Activated T-helper 2 cell treated with anti-CD3 and anti-CD28 coated beads, Interferon-gamma antibody, Interleukin-2, Interleukin-4, amounts not matched to agents 10 μg/mL and 5 μg/mL and 100 μg/mL, durations not matched to agents 14 hours and 24 hours and 36 hours (primary cell): ENCODE measurements around the gene EFHD2. TPM values are rescaled to one million over a fixed set of nuclear protein-coding genes. Genes with fewer than 3 reads are reported as not detected.
"Not testable (repeated sequence)": the region's sequence is repeated elsewhere in the genome, so short reads cannot be mapped to it uniquely, and the experiment has no call there.

Experiments used
- DNase-seq: peaks from one replicate; pipeline ENCODE4 v3.0.0; 2021; ENCODE audit warnings: low spot score
- H3K27ac Mint-ChIP-seq: one replicate; pipeline ENCODE4 v1.8.0; 2021; ENCODE audit warnings: mixed read lengths
- H3K27me3 Mint-ChIP-seq: one replicate; pipeline ENCODE4 v1.8.0; 2021; ENCODE audit warnings: low read depth, mixed read lengths
- H3K36me3 Mint-ChIP-seq: one replicate; pipeline ENCODE4 v1.8.0; 2021; ENCODE audit warnings: low read depth, mixed read lengths
- H3K4me1 Mint-ChIP-seq: one replicate; pipeline ENCODE4 v1.8.0; 2021; ENCODE audit warnings: low read depth, mixed read lengths
- H3K4me3 Mint-ChIP-seq: one replicate; pipeline ENCODE4 v1.8.0; 2021; ENCODE audit warnings: low read depth, mild to moderate bottlenecking, moderate library complexity, mixed read lengths
- H3K9me3 Mint-ChIP-seq: one replicate; pipeline ENCODE4 v1.8.0; 2021; ENCODE audit warnings: mixed read lengths
- intact Hi-C: fragments of 100-400 bp; cut with micrococcal nuclease; formaldehyde crosslinking; loops from one replicate; pipeline ENCODE4 v1.15.1; 2023
- total RNA-seq: library from RNA; stranded (reverse); gene quantifications from 2 replicates; pipeline ENCODE4 v1.2.3, GENCODE V29; 2022

Gene EFHD2, protein sequence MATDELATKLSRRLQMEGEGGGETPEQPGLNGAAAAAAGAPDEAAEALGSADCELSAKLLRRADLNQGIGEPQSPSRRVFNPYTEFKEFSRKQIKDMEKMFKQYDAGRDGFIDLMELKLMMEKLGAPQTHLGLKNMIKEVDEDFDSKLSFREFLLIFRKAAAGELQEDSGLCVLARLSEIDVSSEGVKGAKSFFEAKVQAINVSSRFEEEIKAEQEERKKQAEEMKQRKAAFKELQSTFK
- total RNA-seq, result 82.4 and 85.2 TPM in 2 replicates

DNA sequence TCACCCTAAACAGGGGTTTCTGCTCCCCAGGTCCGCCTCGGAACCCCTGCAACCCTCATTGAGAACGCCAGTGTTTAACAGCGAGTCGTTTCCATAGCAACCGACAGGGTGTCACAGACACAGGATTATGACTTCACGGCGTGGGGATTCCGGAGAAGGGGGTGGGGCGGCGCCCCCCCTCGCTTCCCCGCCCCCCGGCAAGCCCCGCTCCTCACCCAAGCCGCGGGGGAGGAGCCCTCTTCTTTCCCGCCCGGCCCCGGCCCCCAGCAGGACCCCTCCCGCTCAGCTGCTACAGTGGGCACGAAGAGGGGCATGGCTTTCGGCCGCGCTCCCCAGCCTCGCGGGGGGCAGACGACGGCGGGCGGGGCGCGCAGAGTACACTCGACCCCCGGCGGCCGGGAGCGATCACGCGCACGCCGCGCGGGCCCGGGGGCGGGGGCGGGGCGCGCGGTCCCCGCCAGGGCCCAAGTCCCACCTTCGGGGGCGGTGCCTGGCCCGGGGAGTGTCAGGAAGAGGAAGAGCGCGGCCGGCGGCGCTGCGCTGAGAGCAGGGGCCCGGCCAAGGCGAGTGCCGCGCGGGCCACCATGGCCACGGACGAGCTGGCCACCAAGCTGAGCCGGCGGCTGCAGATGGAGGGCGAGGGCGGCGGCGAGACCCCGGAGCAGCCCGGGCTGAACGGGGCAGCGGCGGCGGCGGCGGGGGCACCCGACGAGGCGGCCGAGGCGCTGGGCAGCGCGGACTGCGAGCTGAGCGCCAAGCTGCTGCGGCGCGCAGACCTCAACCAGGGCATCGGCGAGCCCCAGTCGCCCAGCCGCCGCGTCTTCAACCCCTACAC is at the start of gene EFHD2:
Gene EFHD2, plus strand, starts transcription at position 501 of the 835 bp plus-strand sequence. Its CDS starts 84 bp downstream, at position 585.
- Mint-ChIP-seq H3K4me1 (peaks cover 30% of the 10 kb centered on the region), H3K36me3 (peaks cover 33% of the 10 kb centered on the region), H3K27me3 (peaks cover 27% of the 10 kb centered on the region), H3K9me3 (no peaks in the 10 kb centered on the region), H3K4me3 (peak within 1 kb of the TSS; percentile 94), H3K27ac (peak within 1 kb of the TSS; percentile 89)
- DNase-seq, result peak; percentile 80
- intact Hi-C loops, result loop anchor here (1.0 to 10.0 kb wide), 3 partner anchors 115 to 205 kb away; partner anchors contain the start of genes CASP9 and DDI2

DNA sequence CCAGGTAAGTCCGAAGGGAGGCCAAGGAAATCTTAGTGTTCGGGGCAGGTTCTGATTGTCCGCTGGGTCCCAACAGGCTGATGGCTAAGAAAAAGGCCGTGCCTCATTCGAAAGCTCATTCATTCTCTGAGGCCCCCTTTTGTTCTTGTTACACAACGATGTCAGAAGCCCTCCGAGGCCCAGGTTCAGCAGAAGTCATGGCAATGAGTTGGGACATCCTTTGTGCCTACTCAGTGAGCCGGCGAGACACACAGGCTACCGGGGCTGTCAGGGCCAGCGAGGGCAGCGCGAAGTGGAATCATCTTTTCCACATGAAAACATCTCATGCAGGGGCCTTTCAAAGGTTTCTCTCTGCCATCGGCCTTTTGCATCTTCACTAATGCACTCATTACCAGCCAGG is 49.0 kb upstream of the EFHD2 start:
- Mint-ChIP-seq H3K36me3 (no peaks in the 10 kb centered on the region), H3K9me3 (no peaks in the 10 kb centered on the region), H3K27me3 (peaks cover 15% of the 10 kb centered on the region), H3K27ac (no peak overlapping the region), H3K4me3 (no peak overlapping the region), H3K4me1 (peaks cover 7% of the 10 kb centered on the region)
- intact Hi-C loops, result loop anchor here (2.0 to 5.0 kb wide), 2 partner anchors 20 to 33 kb away; no protein-coding TSS in a partner anchor
- no peak for DNase-seq

DNA sequence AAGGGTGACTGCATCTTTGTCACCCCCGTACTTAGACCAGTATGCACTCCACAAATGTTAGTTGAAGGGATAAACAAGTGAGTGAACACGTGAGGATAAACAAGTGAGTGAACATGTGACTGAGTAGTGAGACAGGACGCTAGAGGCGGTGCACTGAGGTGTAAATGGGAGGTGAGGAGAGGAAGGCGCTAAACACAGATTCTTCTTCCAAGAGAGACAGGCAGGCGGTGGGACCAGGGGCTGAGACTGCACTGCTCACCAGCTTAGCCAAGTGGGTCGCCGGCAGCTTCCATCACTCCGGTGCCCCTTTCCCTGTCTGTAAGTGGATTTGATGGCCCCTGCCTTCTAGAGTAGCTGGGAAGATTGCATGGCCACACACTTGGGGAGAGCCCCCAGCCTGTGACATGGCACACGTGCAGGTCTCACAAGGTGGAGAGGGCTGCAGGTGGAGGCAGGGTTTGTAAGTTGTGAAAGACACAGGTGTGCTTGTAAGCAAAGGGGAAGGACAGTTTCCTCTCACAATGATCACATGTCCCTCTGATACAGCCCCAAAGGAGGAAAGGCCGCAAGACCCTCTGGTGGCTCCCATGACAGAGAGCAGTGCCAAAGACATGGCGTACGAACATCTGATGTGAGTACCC is 47.5 kb upstream of the EFHD2 start:
- no peaks in the 10 kb centered on the region for H3K36me3 Mint-ChIP-seq
- intact Hi-C loops, result loop anchor here (5.0 kb wide), 1 partner anchor 35 kb away; no protein-coding TSS in a partner anchor
- DNase-seq, result no peak
- H3K9me3 Mint-ChIP-seq, result no peaks in the 10 kb centered on the region
- no peak overlapping the region for H3K27ac Mint-ChIP-seq
- peaks cover 13% of the 10 kb centered on the region for H3K27me3 Mint-ChIP-seq
- H3K4me1 Mint-ChIP-seq, result no peaks in the 10 kb centered on the region
- H3K4me3 Mint-ChIP-seq, result no peak overlapping the region

DNA sequence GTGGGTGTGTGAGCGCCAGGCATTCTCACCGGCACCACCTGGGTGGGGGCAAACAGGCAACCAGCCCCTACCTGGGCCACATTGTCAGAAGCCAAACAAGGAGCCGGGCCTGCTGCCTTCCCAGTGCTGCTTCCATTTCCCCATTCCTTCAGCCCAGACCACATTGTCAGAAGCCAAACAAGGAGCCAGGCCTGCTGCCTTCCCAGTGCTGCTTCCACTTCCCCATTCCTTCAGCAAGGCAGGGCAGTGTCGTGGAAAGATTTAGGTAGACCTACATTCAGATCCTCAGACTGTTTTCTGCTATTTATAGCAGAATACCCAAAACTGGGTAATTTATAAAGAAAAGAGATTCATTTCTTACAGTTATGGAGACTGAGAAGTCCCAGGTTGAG is 47.0 kb upstream of the EFHD2 start:
- no peak for DNase-seq
- intact Hi-C loops, result loop anchor here (5.0 kb wide), 1 partner anchor 35 kb away; no protein-coding TSS in a partner anchor
- Mint-ChIP-seq H3K27me3 (peaks cover 10% of the 10 kb centered on the region), H3K27ac (no peak overlapping the region), H3K36me3 (no peaks in the 10 kb centered on the region), H3K9me3 (no peaks in the 10 kb centered on the region), H3K4me1 (no peaks in the 10 kb centered on the region), H3K4me3 (no peak overlapping the region)

DNA sequence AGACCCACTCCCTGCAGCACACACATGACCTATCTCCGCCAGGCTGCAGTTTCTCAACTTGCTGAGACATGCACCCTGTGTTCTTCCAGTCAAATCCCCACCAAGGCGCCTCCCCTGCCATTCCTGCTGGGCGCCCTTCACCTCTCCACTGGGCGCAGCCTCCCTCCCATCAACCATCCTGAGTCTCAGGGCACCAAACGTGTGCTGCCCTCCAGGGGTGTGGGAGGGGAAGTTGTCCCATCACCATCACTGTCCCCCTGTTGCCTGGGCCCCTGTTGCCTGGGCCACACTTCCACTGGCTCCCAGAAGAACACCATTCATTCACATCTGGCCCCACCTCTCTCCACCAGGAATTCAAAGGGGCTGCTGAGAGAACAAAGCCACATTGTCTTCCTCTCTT is 44.9 kb upstream of the EFHD2 start:
- Mint-ChIP-seq H3K9me3 (no peaks in the 10 kb centered on the region), H3K4me3 (no peak overlapping the region), H3K27ac (no peak overlapping the region), H3K36me3 (no peaks in the 10 kb centered on the region), H3K27me3 (peaks cover 8% of the 10 kb centered on the region), H3K4me1 (no peaks in the 10 kb centered on the region)
- no peak for DNase-seq
- intact Hi-C loops, result loop anchor here (5.0 kb wide), 1 partner anchor 37 kb away; no protein-coding TSS in a partner anchor

DNA sequence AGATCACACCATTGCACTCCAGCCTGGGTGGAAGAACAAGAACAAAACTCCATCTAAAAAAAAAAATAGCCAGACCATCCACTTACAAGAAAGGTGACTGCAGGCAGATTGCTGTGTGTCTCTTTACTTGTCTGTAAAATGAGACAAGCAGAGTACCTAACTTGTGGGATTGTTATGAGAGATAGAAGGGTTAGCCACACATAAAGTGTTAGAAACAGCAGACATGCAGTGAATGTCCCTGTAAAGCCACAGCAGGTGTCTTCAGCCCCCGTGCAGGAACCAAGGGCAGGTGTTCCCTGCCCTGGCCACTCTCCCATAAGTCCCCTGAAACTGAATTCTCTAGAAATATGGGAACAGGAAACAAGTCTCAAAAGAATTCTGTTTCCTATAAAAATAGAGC is 40.8 kb upstream of the EFHD2 start:
- intact Hi-C loops, result no loop called here
- Mint-ChIP-seq H3K27ac (no peak overlapping the region), H3K27me3 (peaks cover 16% of the 10 kb centered on the region)

DNA sequence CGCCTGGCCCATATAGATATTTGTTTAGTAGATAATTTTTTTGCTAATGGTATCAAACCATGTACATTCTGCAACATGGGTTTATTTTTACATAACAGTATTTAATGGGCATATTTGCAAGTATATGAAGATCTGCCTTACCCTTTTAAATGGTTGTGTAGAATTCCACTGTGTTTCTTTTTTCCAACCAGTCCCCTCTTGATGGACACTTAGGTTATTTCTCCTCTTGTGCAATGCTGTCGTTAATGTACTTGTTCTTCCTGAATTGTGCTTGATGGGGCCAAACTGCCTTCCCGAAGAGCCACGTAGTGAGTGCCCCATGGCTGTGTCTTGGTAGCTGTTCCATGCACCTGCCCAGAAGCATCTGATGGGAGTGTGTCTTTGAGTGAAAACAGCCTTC is 39.4 kb upstream of the EFHD2 start:
- intact Hi-C loops, result no loop called here
- DNase-seq, result no peak
- Mint-ChIP-seq H3K27ac (no peak overlapping the region), H3K4me3 (no peak overlapping the region), H3K36me3 (no peaks in the 10 kb centered on the region), H3K27me3 (peaks cover 10% of the 10 kb centered on the region), H3K4me1 (no peaks in the 10 kb centered on the region), H3K9me3 (no peaks in the 10 kb centered on the region)

More for the DNA sequence above, 40.8 kb upstream of the EFHD2 start:
- H3K4me3 Mint-ChIP-seq, result no peak overlapping the region
- no peak for DNase-seq
- no peaks in the 10 kb centered on the region for H3K4me1 Mint-ChIP-seq
- H3K9me3 Mint-ChIP-seq, result no peaks in the 10 kb centered on the region
- H3K36me3 Mint-ChIP-seq, result no peaks in the 10 kb centered on the region

DNA sequence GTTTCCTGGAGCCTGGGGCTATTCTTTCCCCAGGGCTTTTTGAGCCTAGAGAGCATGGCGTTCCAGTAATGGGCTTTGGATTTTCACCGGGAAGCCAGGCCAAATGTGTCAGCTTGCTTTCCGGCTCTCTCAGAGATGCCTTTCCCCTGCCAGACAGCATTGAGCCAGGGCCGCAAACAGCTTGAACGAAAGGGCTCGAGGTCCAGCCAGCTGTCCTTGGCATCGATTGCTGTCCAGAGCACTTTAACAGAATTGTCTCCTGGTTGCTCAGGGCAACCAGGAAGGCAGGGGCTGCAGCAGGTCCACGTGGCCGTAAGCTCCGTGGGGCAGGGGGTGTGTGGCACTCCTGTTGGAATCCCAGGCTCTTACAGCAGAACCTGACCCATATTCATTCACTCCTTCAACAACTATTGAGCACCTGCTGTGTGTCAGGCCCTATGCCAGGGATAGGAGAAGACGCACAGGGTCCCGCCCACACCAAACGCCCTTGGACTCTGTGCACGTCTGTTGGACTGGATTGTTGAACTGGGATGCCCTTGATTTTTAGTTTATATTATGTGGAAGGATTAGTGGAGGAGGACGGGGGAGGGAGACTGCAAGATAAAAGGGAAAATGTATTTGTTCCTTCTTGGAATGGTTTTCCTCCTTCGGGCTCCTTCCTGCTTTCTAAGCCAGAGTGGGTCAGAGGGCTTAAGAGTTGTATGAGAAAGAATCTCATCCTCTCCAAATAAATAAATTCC is 38.7 kb upstream of the EFHD2 start:
- peaks cover 10% of the 10 kb centered on the region for H3K27me3 Mint-ChIP-seq
- DNase-seq, result no peak
- H3K4me3 Mint-ChIP-seq, result no peak overlapping the region
- no peak overlapping the region for H3K27ac Mint-ChIP-seq
- H3K9me3 Mint-ChIP-seq, result no peaks in the 10 kb centered on the region
- H3K36me3 Mint-ChIP-seq, result no peaks in the 10 kb centered on the region
- H3K4me1 Mint-ChIP-seq, result no peaks in the 10 kb centered on the region
- intact Hi-C loops, result no loop called here

DNA sequence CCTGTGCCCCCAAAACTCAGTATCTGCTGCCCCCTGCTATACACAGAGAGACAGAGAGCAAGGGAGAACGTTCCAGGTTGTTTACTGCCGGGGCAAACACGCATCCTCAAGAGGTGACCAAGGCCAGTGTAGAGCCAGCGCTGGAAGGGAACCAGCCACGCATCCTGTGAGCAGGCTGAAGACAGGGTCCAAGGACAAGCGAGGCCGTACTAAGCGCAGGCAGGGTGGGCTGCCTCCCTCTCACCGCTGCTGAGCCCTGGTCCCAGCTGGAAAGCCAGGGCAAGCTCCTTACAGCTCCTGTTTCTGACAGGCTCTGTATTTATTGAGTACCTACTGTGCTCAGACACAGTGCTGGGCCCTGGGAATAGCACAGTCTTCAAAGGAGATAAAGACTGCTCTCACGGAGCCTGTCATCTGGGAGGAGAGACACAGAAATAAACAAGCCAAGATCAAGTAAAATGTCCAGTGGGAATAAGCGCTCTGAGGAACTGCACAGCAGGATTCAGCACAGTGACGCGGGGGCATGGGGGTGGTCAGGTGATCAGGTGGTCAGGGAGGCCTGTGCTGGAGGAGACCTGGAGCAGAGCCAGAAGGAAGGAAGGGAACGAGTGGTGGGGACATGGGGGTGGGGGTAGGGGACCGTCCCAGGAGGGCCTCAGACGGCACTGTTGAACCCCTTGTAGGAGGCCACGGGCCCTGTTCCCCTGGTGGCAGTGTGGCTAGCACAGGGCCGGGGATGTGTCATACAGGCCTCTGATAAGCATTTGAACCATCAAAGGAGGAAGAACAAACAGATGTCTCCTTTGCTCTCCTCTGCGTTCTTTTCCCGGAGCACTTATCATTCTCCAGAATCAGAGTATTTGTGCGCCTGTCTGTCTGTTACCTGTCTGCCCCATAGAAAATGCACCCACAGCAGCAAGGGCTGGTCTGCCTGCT is 37.8 kb upstream of the EFHD2 start:
- no peak for DNase-seq
- Mint-ChIP-seq H3K27ac (no peak overlapping the region), H3K4me3 (no peak overlapping the region), H3K4me1 (no peaks in the 10 kb centered on the region), H3K27me3 (peaks cover 7% of the 10 kb centered on the region), H3K9me3 (no peaks in the 10 kb centered on the region), H3K36me3 (no peaks in the 10 kb centered on the region)
- intact Hi-C loops, result no loop called here

DNA sequence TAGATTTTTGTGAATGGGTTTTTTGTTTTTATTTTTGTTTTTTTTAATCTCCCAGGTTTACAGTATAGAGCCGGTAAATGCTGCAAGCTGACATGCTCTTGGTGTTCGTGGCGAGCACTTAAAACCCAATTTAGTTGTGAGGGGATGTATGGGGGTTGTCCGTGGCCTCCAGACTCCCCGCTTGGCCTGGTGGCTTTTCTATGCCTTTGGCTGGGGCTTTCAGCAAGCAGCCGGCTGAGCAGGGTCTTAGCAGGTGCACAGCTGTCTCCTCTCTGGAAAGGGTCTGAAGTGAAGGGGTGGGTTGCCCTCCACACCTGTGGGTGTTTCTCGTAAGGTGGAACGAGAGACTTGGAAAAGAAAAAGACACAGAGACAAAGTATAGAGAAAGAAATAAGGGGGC is 31.0 kb upstream of the EFHD2 start:
- Mint-ChIP-seq H3K27me3 (peaks cover 29% of the 10 kb centered on the region), H3K4me3 (no peak overlapping the region), H3K27ac (no peak overlapping the region), H3K4me1 (no peaks in the 10 kb centered on the region), H3K36me3 (no peaks in the 10 kb centered on the region), H3K9me3 (no peaks in the 10 kb centered on the region)
- intact Hi-C loops, result no loop called here
- no peak for DNase-seq

DNA sequence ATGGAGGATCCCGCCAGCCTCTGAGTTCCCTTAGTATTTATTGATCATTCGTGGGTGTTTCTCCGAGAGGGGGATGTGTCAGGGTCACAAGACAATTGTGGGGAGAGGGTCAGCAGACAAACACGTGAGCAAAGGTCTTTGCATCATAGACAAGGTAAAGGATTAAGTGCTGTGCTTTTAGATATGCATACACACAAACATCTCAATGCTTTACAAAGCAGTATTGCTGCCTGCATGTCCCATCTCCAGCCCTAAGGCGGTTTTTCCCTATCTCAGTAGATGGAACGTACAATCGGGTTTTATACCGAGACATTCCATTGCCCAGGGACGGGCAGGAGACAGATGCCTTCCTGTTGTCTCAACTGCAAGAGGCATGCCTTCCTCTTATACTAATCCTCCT is 30.5 kb upstream of the EFHD2 start:
- H3K36me3 Mint-ChIP-seq, intact Hi-C loops, H3K9me3 Mint-ChIP-seq, H3K4me3 Mint-ChIP-seq, H3K27ac Mint-ChIP-seq, H3K4me1 Mint-ChIP-seq, DNase-seq: not testable (repeated sequence)
- peaks cover 29% of the 10 kb centered on the region for H3K27me3 Mint-ChIP-seq
